ENCODE data around the gene SPATA6.

- TF ChIP-seq, protein P1, sequence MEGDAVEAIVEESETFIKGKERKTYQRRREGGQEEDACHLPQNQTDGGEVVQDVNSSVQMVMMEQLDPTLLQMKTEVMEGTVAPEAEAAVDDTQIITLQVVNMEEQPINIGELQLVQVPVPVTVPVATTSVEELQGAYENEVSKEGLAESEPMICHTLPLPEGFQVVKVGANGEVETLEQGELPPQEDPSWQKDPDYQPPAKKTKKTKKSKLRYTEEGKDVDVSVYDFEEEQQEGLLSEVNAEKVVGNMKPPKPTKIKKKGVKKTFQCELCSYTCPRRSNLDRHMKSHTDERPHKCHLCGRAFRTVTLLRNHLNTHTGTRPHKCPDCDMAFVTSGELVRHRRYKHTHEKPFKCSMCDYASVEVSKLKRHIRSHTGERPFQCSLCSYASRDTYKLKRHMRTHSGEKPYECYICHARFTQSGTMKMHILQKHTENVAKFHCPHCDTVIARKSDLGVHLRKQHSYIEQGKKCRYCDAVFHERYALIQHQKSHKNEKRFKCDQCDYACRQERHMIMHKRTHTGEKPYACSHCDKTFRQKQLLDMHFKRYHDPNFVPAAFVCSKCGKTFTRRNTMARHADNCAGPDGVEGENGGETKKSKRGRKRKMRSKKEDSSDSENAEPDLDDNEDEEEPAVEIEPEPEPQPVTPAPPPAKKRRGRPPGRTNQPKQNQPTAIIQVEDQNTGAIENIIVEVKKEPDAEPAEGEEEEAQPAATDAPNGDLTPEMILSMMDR (IDR thresholded peaks at IDR 0.05), result peak in 3 of 6 experiments; percentile 29 to 40 (median 34)
- no peak for TF ChIP-seq POLR2A (IDR thresholded peaks at IDR 0.05)
These were observed 115.1 kb downstream of the SPATA6 start for GRCh38 chr1:48356901-48357300.
